Ramos (cell line): ENCODE results near the gene FSTL4.

ENCODE experiments used
- in situ Hi-C: fragments of 300-500 bp; cut with MboI; formaldehyde crosslinking; loops from one replicate; pipeline ENCODE4 v1.14.3; 2022; ENCODE audit warnings: low sequenced_read_pairs; ENCODE audit not compliant: unreplicated experiment

The FSTL4 gene

DNA sequence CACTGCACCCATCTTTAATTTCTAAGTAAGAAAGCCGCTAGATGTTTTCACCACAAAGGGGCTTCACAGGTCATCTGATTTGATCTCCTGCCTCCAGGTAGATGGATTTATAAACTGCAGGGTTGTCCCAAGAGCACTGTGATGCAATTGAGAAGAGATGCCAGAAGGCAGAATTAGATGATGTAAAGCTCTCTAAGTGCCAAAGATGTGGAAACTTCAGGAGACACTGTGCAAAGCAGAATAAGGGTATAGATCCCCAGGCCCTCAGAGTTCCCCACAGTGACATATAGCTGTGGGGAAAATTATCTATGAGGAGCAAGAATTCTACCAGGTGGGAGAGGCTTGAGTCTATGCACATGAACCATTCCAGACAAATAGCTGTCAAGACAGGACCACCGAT lies 90.5 kb downstream of the FSTL4 start:
- in situ Hi-C loops: no loop called here

DNA sequence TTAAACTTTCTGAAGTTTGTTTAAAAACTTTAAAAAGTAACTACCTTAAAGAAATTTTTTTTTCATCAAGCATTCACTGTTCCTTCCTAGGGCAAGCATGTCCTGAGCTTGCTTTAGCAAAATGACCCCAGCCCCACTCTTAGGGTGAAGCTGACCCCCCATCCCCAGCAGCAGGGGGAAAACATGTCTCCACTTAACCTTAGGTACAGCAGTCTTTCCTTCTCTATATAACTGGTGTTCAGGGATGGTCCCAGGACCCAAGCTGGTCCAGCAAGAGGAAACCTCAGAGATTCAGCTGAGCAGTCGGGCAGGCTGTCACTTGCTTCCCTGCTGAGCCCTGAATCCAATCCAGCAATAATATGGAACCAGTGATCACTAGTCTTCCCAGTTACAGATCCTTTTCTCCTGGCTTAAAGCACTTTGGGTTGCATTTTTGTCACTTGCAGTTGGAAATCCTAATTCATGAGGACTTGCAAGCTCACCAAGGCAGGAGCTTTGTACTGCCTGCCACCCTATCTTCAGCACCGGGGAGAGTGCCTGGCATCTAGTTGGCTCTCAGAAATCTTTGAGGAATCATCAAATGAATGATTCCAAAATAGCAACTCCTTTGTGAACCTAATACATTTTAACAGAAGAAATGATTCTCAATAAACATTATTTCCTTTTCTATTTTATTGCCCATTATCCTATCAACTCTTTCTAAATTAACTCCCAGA lies 91.2 kb downstream of the FSTL4 start:
- in situ Hi-C loops: no loop called here

DNA sequence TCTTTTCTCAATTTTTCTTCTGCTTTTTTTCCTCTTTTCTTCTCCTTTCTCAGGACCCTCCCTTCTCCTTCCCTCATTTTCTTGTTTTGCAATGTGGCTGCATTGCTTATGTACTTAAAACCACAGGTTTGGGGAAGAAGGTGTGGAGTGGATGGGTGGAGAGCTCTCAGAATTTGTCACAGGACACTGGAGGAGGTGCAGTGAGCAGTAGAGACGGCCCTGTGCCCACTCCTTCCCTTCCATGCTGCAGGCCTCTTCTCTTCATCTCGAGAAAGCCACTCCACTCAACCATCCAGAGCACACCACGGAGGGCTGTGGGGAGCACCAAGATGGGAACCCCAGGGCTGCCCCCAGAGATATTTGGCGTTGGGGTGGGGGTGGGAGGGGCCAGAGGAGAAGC lies 92.3 kb downstream of the FSTL4 start:
- in situ Hi-C loops: no loop called here

DNA sequence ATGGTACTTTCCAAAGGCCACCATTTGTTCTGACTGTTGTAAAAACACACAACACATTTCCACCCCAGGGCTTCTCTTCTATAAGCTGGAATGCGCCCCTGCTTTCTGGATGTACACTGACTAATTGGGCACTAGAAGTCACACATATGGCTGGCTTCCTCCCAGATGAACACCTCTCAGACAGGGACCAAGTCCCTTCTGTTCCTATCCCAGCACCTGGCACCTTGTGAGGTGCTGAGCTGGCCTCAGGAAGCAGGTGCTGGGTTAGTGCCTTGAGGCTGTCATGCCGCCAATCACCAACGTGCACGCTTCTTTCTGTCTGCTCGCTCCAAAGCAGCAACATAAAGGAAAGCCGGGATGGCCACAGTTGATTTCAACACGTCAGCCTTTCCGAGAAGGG lies 93.2 kb downstream of the FSTL4 start:
- in situ Hi-C loops: no loop called here

DNA sequence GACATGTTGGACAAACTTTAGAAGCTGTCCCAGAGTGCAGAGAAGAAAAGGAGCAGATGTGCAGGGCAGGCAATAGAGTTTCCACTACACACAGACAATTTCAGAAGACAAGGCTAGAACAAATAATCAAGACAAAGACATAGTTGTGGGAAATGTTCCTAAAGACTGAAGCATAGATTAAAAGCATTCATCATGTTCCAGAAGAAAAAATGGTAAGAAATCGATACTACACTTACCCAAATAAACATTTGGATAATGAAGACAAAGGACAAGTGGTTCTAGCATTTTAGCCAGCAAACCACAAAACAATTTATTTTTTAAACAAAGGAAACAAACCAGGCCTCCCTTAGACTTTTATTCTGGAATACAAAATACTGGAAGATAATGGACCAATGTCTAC lies 97.9 kb downstream of the FSTL4 start:
- in situ Hi-C loops: no loop called here

DNA sequence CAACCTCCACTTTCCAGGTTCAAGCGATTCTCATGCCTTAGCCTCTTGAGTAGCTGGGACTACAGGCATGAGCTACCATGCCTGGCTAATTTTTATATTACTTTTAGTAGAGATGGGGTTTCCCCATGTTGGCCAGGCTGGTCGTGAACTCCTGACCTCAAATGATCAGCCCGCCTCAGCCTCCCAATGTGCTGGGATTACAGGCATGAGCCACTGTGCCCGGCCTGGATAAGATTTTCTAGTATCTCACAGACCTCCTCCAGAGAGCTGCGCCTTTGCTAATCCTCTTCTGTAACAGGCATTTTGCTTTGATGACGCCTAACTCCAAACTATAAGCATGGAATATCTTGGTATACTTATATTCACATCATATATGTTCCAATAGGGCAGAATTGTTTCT lies 99.4 kb downstream of the FSTL4 start:
- in situ Hi-C loops: no loop called here

DNA sequence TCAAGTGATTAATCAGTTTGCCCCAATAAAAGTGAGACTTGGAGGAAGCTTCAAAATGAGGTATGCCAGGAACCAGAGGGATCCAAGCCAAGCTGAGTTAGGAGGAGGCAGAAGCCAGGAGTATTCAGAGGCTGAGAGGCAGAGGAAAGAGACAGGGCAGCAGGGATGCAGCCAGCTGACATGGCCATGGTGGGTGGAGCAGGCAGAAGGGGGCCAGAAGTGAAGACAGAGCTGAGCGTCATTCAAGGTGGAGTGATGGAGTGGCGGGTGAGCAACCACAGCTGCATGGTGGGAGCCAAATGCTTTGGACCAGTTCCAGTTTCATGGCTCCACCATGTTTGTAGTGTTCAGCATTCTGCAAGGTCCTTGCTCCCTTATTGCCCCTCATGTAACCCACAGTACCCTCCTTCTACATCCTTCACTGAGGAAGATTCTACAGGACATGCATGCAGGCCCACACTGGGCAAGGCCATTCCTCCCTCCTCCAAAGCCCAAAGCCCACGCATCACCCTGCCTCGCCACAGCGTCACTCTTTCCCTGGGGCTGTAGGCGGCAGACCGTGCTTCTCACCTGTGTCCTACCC lies 100.6 kb downstream of the FSTL4 start:
- in situ Hi-C loops: no loop called here

DNA sequence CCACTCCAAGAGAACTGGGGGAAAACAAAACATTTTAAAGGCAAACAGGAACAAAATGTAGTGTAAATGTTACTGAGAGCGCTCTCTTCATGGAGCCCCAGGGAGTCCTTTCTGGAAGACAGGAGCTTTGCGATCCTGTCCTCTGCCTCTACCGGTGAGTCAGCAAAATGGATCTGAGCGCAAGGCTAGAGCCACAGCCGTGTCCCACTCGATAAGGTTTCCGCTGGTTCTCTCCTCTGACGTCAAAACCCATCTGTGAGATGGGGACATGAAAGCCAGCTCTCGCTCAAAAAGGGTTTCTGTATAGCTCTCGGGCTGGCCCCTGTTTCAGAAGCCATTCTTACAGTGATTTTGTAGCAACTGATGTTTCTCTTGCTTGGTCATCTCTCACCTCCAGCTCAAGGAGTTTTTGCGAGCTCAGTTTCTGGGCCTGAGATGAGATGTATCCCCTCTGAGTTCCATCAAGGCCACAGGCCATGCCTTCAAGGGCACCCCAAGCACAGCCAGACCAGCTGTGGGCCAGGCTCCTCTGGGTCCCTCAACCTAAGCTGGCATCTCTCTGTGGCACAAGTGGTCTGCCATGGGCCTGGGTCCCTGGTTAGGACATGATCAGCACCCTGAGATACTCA lies 101.6 kb downstream of the FSTL4 start:
- in situ Hi-C loops: no loop called here

DNA sequence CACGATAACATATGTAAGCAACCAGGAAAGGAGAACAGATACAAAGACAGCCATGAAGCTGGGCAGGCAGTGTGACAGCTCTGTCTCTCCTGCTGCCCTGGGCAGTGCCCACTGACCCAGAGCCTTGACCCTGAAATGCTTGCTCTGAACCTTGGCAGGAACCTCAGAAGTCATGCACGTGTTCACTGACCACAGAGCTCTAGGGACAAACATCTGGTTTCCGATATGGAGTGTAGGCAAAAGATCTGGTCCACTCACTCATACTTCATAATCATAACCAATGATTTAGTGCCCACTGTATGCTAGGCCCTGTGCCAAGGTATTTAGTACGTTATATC lies 102.6 kb downstream of the FSTL4 start:
- in situ Hi-C loops: no loop called here

DNA sequence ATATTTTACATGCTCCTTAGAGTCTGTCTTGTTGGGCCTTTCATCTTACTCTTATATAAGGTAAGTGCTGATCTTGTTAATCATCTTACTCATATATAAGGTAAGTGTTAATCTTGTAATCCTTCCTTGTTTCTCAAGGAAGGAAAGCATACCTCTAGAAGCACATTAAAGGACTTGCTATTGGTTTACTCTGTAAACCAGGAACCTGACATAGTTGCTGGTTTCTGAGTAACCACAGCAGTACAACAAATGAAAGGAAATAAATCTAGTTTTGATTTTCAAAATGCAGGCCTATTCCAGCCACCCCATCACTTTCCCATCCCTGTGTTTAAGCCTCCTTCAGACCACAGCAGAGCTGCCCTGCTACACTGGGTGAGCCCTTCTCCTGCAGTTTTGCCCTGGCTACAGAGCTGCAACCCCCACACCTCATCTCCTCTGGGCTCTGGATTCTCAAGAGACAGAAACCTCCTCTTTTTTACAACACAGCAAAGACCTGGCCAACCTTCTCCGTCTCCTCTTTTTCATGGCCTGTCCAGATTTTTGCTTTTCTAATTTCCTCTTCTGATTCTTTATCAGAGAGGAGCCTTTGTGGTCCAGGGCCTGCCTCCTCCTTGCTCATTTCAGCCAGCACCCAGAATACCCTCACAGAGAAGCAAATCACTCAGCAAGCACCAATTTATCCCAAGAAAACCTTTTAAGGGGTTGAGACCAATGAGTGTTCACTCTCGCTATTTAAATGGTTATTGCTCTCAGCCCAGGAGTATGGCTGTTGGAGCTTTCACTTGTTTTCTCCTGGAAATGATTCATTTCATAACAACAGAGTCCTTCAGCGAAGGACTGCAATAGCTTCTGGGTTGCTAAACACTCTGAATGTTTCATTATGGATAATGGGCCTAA lies 103.2 kb downstream of the FSTL4 start:
- in situ Hi-C loops: no loop called here

DNA sequence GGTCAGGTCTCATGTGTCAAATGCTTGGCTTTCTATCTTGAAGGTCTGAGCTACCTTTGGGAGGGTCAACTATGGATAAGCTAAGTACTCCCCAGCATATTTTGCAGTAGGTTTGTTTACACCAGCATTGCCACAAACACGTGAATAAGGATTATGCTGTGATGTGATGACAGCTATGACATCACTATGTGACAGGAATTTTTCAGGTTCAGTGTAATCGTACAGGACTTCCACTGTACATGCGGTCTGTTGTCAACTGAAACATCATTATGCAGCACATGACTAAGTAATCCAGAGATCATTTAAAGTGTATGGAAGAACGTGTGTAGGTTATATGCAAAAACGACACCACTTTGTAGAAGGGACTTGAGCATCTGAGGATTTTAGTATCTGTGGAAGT lies 104.0 kb downstream of the FSTL4 start:
- in situ Hi-C loops: no loop called here

DNA sequence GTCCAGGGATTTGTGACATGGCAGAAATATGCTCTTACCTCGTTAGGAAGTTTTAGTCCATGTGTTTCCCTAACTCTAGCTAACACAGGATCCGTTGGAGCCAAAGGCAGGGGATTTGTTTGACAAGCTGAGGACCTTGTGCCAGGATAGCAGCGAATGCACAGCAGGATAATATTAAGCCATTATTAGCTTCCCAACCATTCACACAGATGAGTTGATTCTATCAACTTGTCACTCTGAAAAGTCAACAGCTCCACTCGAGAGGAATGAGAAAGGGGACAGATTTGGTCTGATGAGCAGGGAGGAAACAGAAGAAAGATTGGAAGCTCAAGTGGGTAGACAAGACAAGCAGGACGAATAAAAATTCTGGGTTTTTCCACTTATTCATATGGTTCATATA lies 106.2 kb downstream of the FSTL4 start:
- in situ Hi-C loops: no loop called here

DNA sequence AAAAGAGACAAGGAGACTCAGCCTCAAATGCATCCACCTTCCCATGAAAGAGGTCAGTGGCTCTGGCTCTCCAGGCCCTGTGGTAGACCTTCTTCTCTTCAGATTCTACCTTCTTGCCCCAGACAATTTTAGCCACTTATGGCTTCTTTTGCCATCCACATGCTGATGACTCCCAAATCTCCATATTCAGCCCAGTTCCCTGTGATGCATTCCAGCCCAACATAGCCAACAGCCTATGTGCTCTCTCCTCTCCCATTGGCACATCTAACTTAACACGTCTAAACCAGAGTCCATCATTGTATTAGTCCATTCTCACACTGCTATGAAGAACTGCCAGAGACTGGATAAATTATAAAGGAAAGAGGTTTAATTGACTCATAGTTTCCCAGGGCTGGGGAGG lies 108.8 kb downstream of the FSTL4 start:
- in situ Hi-C loops: no loop called here

DNA sequence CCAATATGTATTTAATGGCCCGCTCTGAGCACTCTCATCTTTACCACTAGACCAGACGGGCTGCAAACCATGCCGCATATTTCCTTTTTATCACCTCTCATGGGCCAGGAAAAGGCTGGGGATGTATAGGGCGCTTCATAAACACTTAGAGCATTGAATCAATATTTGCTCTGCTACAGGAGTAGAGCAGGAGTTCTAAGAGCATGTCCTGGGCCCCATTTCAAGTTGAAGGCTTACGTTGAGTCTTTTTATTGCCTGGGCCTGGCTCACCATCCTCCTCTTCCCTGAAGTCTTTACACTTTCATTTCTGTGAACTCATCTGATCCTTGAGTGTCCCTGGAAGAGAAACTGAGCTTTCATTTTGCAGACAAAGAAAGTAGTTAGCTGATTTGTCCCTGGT lies 112.4 kb downstream of the FSTL4 start:
- in situ Hi-C loops: no loop called here

DNA sequence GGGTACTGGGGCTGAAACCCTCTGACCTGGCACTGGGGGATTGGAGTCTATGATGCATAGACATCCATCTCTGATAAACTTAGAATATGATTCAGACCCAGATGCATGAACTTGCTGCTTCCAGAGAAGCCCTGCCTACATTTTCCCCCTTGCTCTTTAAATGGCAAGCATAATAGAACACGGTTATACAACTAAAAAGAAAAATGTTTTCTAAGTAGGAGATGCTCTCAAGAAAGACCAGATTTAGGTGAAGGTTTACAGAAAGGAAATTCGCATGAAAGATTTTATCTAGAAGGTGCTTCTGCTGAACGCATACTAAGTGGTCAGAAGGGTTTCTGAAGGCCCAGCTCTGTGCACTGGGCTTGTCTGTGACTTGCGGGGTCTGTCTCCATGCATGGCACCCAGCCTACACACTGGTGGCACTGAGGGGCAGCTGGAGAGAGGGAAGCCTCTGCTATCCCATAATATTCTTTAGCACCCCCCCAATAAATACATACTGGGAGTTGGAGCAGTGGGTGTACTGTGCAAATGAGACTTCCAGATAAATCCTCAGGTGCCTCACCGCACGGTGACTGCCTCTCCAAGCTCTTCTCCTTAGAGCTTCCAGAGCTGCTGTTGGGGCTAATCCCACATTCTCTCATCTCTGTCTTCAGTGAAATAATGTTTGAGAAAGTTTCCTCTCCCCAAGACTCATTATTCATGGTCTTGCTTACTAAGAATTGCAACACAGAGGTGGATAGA lies 114.6 kb downstream of the FSTL4 start:
- in situ Hi-C loops: no loop called here

DNA sequence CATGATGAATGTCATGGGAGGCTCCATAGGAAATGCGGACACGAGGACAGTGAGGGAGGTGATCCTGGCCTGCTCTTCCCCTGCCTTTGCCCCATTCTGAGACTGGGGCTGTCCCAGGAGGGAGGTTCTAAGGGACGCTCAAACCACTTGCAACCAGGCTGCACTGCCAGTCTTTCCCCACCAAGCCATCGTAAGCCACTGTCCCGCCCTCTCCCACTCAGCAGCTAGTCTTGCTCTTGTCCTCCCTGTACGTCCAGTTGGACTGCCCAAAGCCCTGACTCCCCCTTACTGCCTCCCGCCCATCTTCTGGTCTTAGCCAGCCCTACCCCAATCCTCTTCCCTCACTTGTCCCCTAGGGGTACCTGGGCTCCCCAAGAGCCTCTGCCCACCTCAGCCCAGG lies 115.7 kb downstream of the FSTL4 start:
- in situ Hi-C loops: no loop called here

DNA sequence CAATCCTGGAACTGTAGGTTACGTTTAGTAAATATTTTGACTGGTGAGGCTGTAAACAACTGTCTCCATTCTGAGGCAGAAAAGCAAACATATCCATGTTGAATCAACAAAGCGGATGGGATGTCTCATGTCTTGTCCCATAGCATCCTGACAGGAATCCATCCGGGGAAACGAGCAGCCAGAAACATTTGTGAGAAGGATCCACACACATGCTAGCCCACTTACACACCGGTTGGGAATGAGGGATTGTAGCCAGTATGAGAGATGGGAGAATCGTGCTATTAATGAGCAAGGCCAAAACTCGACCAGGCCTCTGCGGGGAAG lies 117.5 kb downstream of the FSTL4 start:
- in situ Hi-C loops: no loop called here

DNA sequence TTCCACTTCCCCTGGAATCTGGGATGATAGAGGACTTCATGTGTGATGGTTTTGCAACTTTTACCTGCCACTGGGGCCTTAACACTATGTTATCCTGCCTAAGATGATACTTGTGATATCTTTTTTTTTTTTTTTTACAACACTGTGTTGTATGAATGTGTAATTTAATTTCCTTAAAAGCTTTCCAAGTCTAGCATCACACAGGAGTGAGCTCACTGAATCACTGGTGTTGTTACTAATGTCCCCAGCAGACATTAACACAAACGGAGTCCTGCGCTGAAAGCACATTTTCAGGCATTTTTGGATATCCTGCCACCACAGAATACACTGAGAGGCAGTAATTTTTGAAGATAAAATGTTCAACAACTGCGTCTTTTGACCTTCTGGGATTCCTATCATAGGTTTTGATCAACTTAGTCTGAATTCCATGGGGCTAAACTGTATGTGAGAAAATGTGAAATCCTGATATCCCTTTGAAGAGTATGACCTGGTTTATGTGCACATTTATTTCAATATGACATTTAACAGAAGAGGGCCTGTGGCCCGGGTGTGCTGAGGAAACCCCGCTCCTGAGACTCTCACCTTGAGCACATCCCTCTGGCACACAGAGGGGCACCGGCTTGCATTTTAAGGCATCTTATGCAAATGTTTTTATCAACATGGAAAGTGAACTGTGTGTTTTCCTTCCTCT lies 118.0 kb downstream of the FSTL4 start:
- in situ Hi-C loops: no loop called here

DNA sequence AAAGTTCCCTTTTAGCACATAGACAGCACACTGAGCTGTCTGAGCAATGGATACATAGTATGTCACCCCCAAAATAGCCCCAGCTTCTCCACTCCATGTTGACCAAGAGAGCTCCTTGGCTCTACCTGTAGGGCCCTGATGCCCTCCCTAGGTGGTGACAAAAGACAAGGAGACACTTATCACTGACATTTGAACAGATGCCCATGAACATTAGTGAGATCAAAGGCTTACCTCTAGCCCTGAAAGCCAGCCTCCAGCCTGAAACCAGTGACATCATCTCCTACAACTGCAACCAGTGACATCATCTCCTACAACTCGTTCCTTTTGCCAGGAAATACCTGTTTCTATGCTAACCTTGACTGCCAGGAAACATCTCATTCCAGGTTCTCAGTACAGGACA lies 122.7 kb downstream of the FSTL4 start:
- in situ Hi-C loops: no loop called here

DNA sequence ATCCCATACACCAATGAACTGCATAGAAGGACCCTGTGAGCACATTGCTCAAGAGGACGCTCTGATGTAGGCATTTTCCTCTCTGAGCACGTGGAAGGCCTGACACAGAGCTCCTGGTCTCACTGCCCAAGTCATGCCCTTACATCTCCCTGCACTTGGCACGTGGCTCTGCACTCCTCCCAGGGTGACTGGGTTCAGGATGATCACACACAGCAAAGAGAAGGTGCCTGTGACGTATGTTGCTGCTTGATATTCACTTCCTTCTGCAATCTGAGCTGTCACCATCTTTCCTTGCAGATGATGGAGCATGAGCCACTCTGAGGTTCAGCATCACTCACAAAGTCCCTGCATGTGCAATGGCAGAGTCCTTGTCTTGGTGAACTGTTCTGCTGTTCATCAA lies 125.2 kb downstream of the FSTL4 start:
- in situ Hi-C loops: no loop called here
